Tibial nerve (tissue), 4 donors: ENCODE results near the gene PERP. TPM values are rescaled to one million over a fixed set of nuclear protein-coding genes. Genes with fewer than 3 reads are reported as not detected.

Source experiments
- DNase-seq, 2 donors: peaks; one replicate each; pipeline ENCODE4 v3.0.0-alpha.2; 2019; ENCODE audit warnings: low spot score in 2 of 2
- H3K27ac ChIP-seq, 4 donors: fragments of 200-600 bp; sonication (generic) in 3 of 4; one replicate each; pipeline ENCODE4 v1.5.1; 2017 to 2019; ENCODE audit warnings: mild to moderate bottlenecking in 1 of 4
- H3K27me3 ChIP-seq, 2 donors: fragments of 200-600 bp; sonication (generic) in 1 of 2; one replicate each; pipeline versions ENCODE4 v1.5.1 to v1.6.0; 2017 to 2019
- H3K36me3 ChIP-seq, 3 donors: fragments of 200-600 bp; sonication (generic); one replicate each; pipeline ENCODE4 v1.5.1; 2018 to 2019
- H3K4me1 ChIP-seq, 4 donors: fragments of 200-600 bp; sonication (generic) in 3 of 4; one replicate each; pipeline ENCODE4 v1.5.1; 2017 to 2019
- H3K4me3 ChIP-seq, 4 donors: fragments of 200-600 bp; sonication (generic) in 3 of 4; one replicate each; pipeline ENCODE4 v1.5.1; 2017 to 2019; ENCODE audit warnings: mild to moderate bottlenecking in 1 of 4, moderate library complexity in 1 of 4
- H3K9me3 ChIP-seq, 4 donors: fragments of 200-600 bp; sonication (generic) in 3 of 4; one replicate each; pipeline ENCODE4 v1.5.1; 2017 to 2019
- CTCF ChIP-seq, 5 experiments: fragments of 200-600 bp in 3 of 5; fragments of 450-650 bp in 2 of 5; sonication (generic) in 3 of 5; IDR thresholded peaks; one replicate each; pipeline ENCODE4 v1.5.1; 2016 to 2019; ENCODE audit warnings: antibody characterized with exemption in 5 of 5, mild to moderate bottlenecking in 3 of 5, moderate library complexity in 2 of 5
- EP300 ChIP-seq, 2 donors: sonication (generic); formaldehyde crosslinking; IDR thresholded peaks; one replicate each; pipeline ENCODE4 v1.6.1; 2017; ENCODE audit warnings: antibody characterized with exemption in 2 of 2, mild to moderate bottlenecking in 1 of 2
- POLR2A ChIP-seq, 2 donors: fragments of 450-650 bp; IDR thresholded peaks; one replicate each; pipeline ENCODE4 v1.6.1; 2017; ENCODE audit warnings: antibody characterized with exemption in 2 of 2, mild to moderate bottlenecking in 2 of 2, moderate library complexity in 2 of 2
- WGBS, 2 donors: methylation state at CpG; one replicate each; pipeline ENCODE4 v1.1.5; 2018; 5-methylcytosine and 5-hydroxymethylcytosine counted together
- total RNA-seq, 4 donors: library from RNA; depleted of rRNA; stranded (reverse); fragments of >200 nt; gene quantifications; one replicate each; pipeline ENCODE4 v1.1.0, GENCODE V29; 2016

The PERP gene
- total RNA-seq, 4 donors from 2014 or later: 15.3 to 29.1 (median 27.7) TPM

- no peak for TF ChIP-seq POLR2A (IDR thresholded peaks at IDR 0.05)
- TF ChIP-seq EP300 (IDR thresholded peaks at IDR 0.05): no peak
- TF ChIP-seq CTCF (IDR thresholded peaks at IDR 0.05): no peak
- H3K27me3 ChIP-seq: no peaks in the 10 kb centered on the region
- no peak overlapping the region for H3K4me3 ChIP-seq
- no peak for DNase-seq
- H3K27ac ChIP-seq: no peak overlapping the region
- 66 to 75% methylated on average over 2 of the region's 2 CpGs for WGBS, 2 donors
- H3K36me3 ChIP-seq: no peaks in the 10 kb centered on the region
- H3K4me1 ChIP-seq: no peaks in the 10 kb centered on the region
- H3K9me3 ChIP-seq: no peaks in the 10 kb centered on the region
Measured at GRCh38 chr6:138063726-138064125, 43.5 kb downstream of the PERP start.

- no peak for DNase-seq
Measured at GRCh38 chr6:138054982-138055381, 52.2 kb downstream of the PERP start.

GRCh38 chr6:138052783-138053182 lies 54.4 kb downstream of the PERP start:
- no peaks in the 10 kb centered on the region for H3K4me1 ChIP-seq

More at GRCh38 chr6:138054982-138055381, 52.2 kb downstream of the PERP start:
- Histone ChIP-seq H3K27ac (no peak overlapping the region), H3K27me3 (no peaks in the 10 kb centered on the region), H3K9me3 (peaks cover 0 to 38% (median 0%) of the 10 kb centered on the region in 4 donors), H3K4me3 (no peak overlapping the region), H3K36me3 (no peaks in the 10 kb centered on the region), H3K4me1 (no peaks in the 10 kb centered on the region)
- WGBS, 2 donors: 46 to 54% methylated on average over 1 of the region's 1 CpG
- TF ChIP-seq POLR2A (IDR thresholded peaks at IDR 0.05) (no peak), CTCF (IDR thresholded peaks at IDR 0.05) (no peak), EP300 (IDR thresholded peaks at IDR 0.05) (no peak)

GRCh38 chr6:138044972-138045371 lies 62.2 kb downstream of the PERP start:
- Histone ChIP-seq H3K27ac (no peak overlapping the region), H3K9me3 (peaks cover 0 to 11% (median 1%) of the 10 kb centered on the region in 4 donors), H3K36me3 (no peaks in the 10 kb centered on the region), H3K4me3 (no peak overlapping the region), H3K27me3 (no peaks in the 10 kb centered on the region), H3K4me1 (no peaks in the 10 kb centered on the region)
- TF ChIP-seq POLR2A (IDR thresholded peaks at IDR 0.05) (no peak), EP300 (IDR thresholded peaks at IDR 0.05) (no peak), CTCF (IDR thresholded peaks at IDR 0.05) (no peak)
- WGBS, 2 donors: 59 to 70% methylated on average over 1 of the region's 1 CpG
- no peak for DNase-seq

More at GRCh38 chr6:138052783-138053182, 54.4 kb downstream of the PERP start:
- Histone ChIP-seq H3K9me3 (peaks cover 0 to 36% (median 0%) of the 10 kb centered on the region in 4 donors), H3K27ac (no peak overlapping the region), H3K4me3 (no peak overlapping the region), H3K27me3 (no peaks in the 10 kb centered on the region), H3K36me3 (no peaks in the 10 kb centered on the region)
- DNase-seq: no peak
- WGBS, 2 donors: 74 to 85% methylated on average over 3 of the region's 3 CpGs
- no peak for TF ChIP-seq CTCF (IDR thresholded peaks at IDR 0.05)
- no peak for TF ChIP-seq POLR2A (IDR thresholded peaks at IDR 0.05)
- TF ChIP-seq EP300 (IDR thresholded peaks at IDR 0.05): no peak

GRCh38 chr6:138044458-138044857 lies 62.8 kb downstream of the PERP start:
- Histone ChIP-seq H3K27ac (no peak overlapping the region), H3K4me1 (no peaks in the 10 kb centered on the region), H3K9me3 (peaks cover 0 to 11% (median 1%) of the 10 kb centered on the region in 4 donors), H3K4me3 (no peak overlapping the region), H3K27me3 (no peaks in the 10 kb centered on the region), H3K36me3 (no peaks in the 10 kb centered on the region)
- WGBS, 2 donors: 55 to 59% methylated on average over 4 of the region's 4 CpGs
- TF ChIP-seq CTCF (IDR thresholded peaks at IDR 0.05) (no peak), EP300 (IDR thresholded peaks at IDR 0.05) (no peak), POLR2A (IDR thresholded peaks at IDR 0.05) (no peak)
- no peak for DNase-seq

Other genes starting within 250 kb of the PERP start
- 10 to 100 TPM; 21.6 to 48.4 (median 32.8) TPM for gene TNFAIP3, start 240.2 kb downstream of the PERP start, total RNA-seq
- gene ARFGEF3, start 54.5 kb upstream of the PERP start, total RNA-seq: 1 to 10 TPM; 3.9 to 6.9 (median 5.4) TPM
- not detected for gene PBOV1, start 111.1 kb upstream of the PERP start, total RNA-seq